Ovary (tissue), 3 donors: ENCODE measurements around the gene KLHL22.

Experiments
- CTCF ChIP-seq, 3 donors: fragments of 450-650 bp in 2 of 3; fragments of 200-600 bp in 1 of 3; IDR thresholded peaks; one replicate each; pipeline versions ENCODE4 v1.5.1 to v1.8.0; 2016 to 2022; ENCODE audit warnings: antibody characterized with exemption in 3 of 3, mild to moderate bottlenecking in 1 of 3
- EP300 ChIP-seq: sonication (generic); formaldehyde crosslinking; IDR thresholded peaks from one replicate; pipeline ENCODE4 v1.6.1; 2017; ENCODE audit warnings: antibody characterized with exemption
- donor health status: DM: no; HTN: no; CAD: no.

GRCh38 chr22:20464912-20465758, 30.5 kb downstream of the KLHL22 start:
- no peak for TF ChIP-seq EP300
- TF ChIP-seq CTCF (IDR thresholded peaks at IDR 0.05): no peak
